Calu3 (cell line): ENCODE data around the gene KDM4B. TPM values are rescaled to one million over a fixed set of nuclear protein-coding genes. Genes with fewer than 3 reads are reported as not detected.

Experiments
- BruUV-seq: library from RNA; stranded (reverse); fragments of 400-500 nt; replicated peaks from 2 replicates; lab custom pipeline; 2021; lab: Mats Ljungman, UMichigan
- CTCF ChIA-PET: fragments of 300-600 bp; sonication (Branson Sonifier 250); formaldehyde crosslinking; loops from one replicate; lab custom pipeline; 2022; ENCODE audit warnings: antibody characterized with exemption; lab: Charles Lee
- DNase-seq: peaks from one replicate; pipeline ENCODE4 v3.0.0; 2022
- H3K27ac Mint-ChIP-seq: one replicate; pipeline ENCODE4 v1.8.0; 2022; ENCODE audit warnings: mixed read lengths; ENCODE audit not compliant: unreplicated experiment
- H3K27me3 Mint-ChIP-seq: one replicate; pipeline ENCODE4 v1.8.0; 2022; ENCODE audit warnings: mixed read lengths; ENCODE audit not compliant: unreplicated experiment
- H3K36me3 Mint-ChIP-seq: one replicate; pipeline ENCODE4 v1.8.0; 2022; ENCODE audit warnings: mild to moderate bottlenecking, moderate library complexity, mixed read lengths; ENCODE audit not compliant: insufficient read depth, unreplicated experiment
- H3K4me1 Mint-ChIP-seq: one replicate; pipeline ENCODE4 v1.8.0; 2022; ENCODE audit warnings: mild to moderate bottlenecking, low read depth, mixed read lengths; ENCODE audit not compliant: unreplicated experiment
- H3K4me3 Mint-ChIP-seq: one replicate; pipeline ENCODE4 v1.8.0; 2022; ENCODE audit warnings: mild to moderate bottlenecking, low read depth, moderate library complexity, mixed read lengths; ENCODE audit not compliant: unreplicated experiment
- H3K9me3 Mint-ChIP-seq: one replicate; pipeline ENCODE4 v1.8.0; 2022; ENCODE audit warnings: low read depth, mixed read lengths; ENCODE audit not compliant: unreplicated experiment
- intact Hi-C: fragments of 100-400 bp; cut with micrococcal nuclease; formaldehyde crosslinking; loops from one replicate; pipeline ENCODE4 v1.10.0; 2022; ENCODE audit not compliant: unreplicated experiment
- total RNA-seq: library from RNA; stranded (reverse); gene quantifications from 2 replicates; pipeline ENCODE4 v1.2.3, GENCODE V29; 2022
- TF ChIP-seq, protein P1 (sequence below): fragments of 200-600 bp; IDR thresholded peaks from one replicate; pipeline ENCODE4 v1.8.0; 2022; ENCODE audit warnings: antibody characterized with exemption; ENCODE audit not compliant: unreplicated experiment

The KDM4B gene
- total RNA-seq, 1 experiment from 2014 or later: 13.9 TPM

DNA sequence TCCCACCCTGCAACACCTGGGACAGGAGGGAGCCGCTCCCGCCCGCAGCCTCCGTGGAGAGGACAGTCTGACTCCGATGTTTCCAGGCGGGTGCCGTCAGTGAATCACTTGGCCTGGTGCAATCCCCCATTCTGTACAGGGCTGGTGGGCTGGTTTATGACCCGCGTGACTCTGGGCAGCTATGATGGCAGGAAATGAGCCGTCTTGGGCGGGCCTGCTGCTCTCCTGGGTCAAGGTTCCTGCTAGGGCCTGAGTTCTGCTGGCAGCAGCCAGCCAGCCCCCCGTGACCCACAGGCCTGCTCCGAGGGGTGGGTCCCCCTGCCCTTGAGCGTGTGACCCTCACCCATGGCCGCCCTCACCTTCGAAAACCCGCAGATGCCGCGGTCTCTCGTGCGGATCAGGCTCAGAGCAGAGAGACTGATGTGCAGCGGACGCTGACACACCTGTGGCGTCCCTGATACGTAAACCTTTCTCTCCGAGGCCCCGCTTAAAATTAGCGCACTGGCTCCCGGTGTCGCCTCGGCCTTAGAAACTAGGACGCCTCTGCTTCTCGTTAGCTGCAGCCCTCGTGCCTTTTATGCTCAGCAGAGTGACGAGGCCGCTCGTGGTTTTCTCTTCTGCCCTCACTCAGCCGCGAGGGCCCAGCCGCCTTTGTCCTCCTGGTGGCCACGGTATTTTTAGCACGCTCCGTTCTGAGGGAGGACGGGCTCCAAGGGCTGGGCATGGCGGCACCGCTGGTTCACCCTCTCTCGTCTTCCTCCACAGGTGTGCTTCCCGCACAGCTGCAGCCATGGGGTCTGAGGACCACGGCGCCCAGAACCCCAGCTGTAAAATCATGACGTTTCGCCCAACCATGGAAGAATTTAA lies 63.4 kb downstream of the KDM4B start:
- TF ChIP-seq, protein P1, sequence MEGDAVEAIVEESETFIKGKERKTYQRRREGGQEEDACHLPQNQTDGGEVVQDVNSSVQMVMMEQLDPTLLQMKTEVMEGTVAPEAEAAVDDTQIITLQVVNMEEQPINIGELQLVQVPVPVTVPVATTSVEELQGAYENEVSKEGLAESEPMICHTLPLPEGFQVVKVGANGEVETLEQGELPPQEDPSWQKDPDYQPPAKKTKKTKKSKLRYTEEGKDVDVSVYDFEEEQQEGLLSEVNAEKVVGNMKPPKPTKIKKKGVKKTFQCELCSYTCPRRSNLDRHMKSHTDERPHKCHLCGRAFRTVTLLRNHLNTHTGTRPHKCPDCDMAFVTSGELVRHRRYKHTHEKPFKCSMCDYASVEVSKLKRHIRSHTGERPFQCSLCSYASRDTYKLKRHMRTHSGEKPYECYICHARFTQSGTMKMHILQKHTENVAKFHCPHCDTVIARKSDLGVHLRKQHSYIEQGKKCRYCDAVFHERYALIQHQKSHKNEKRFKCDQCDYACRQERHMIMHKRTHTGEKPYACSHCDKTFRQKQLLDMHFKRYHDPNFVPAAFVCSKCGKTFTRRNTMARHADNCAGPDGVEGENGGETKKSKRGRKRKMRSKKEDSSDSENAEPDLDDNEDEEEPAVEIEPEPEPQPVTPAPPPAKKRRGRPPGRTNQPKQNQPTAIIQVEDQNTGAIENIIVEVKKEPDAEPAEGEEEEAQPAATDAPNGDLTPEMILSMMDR: no peak
- H3K27ac Mint-ChIP-seq: no peak overlapping the region
- H3K9me3 Mint-ChIP-seq: no peaks in the 10 kb centered on the region
- intact Hi-C loops: loop anchor here (5.0 kb wide), 1 partner anchor 160 kb away; no protein-coding TSS in a partner anchor
- no peak for DNase-seq
- H3K4me3 Mint-ChIP-seq: no peak overlapping the region
- CTCF ChIA-PET: interaction anchor here (1.0 to 2.5 kb wide), 5 partner anchors 31 to 223 kb away, joined by 3 to 20 read pairs (median 7); no protein-coding TSS in a partner anchor
- no peaks in the 10 kb centered on the region for H3K27me3 Mint-ChIP-seq
- BruUV-seq: no TSS peak
- no peaks in the 10 kb centered on the region for H3K4me1 Mint-ChIP-seq
- H3K36me3 Mint-ChIP-seq: peaks cover 5% of the 10 kb centered on the region

DNA sequence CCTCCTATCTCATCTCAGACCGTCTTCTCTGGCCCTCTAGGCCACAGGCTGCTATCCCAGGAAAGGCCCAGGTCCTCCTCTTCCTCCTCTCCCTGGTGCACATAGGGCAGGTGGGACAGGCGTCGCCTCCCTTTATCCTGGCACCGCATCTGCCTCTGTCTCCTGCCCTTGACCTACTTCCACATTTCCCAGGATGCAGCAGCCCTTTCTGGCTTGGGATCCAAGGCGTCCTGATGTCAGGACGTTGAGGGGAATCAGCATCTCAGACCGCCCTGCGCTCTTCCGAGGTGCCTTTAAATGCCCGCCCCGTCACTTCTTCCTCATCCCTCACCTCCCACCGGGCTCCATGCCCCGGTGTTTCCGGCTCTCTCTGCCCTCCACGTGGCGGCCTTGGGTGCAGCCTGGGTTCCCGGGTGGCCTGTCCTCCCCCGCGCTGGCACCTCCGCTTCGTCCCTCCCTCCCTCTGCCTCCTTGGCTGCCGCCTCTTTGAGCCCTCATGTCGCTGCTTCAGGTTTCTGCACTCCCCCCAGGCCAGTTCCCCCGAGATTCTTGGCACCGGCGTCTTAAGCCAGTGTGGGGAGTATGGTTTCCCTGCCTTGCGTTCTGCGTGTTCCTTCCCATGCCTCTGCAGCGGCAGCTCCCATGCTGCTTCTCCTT lies 66.3 kb downstream of the KDM4B start:
- H3K4me1 Mint-ChIP-seq: no peaks in the 10 kb centered on the region
- no peak for DNase-seq
- no peak overlapping the region for H3K4me3 Mint-ChIP-seq
- intact Hi-C loops: no loop called here
- CTCF ChIA-PET: no interaction called here
- no TSS peak for BruUV-seq
- no peaks in the 10 kb centered on the region for H3K27me3 Mint-ChIP-seq
- TF ChIP-seq, protein P1: no peak
- H3K9me3 Mint-ChIP-seq: no peaks in the 10 kb centered on the region
- peaks cover 5% of the 10 kb centered on the region for H3K36me3 Mint-ChIP-seq
- no peak overlapping the region for H3K27ac Mint-ChIP-seq

DNA sequence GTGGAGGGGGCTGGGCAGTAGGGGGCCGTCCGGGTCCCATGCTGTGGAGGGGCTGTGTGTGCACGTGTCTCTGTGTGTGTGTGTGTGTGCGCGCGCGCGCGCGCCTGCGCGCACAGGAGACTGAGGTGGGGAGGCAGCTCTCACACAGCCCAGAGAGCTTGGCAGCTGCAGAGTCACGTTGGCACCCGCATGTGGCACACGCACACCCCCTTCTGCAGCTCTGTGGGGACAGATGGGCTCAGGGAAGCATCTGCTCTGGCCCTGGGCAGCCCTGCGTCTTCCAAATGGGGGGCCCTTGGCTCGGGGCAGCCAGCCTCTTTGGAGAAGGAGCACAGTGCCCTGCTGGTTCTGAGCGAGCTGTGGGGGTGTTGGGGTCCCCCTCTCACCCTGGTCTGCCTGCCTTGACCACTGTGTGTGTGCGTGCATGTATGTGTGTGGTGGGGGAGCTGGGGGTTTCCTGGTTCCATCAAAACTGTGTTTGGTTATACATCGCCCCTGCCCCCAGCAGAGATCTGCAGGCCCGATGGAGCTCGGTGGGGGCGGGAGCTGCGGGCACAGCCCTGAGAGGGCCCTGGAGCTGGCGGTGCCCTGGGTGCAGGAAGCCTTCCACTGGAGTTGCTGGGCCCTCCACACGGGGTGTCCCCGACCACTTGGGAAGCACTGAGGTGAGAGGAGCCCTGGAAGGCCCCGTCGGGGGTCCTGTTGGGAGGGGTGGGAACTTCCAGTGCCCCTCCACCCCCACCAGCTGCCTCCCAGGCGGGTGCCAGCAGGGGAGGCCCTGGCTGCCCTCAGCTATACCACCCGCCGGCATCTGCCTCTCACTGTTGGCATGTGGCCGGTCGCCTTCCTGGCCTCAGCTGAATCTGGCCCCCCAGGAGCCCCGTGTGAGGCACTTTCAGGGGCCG lies 67.1 kb downstream of the KDM4B start:
- CTCF ChIA-PET: no interaction called here
- Mint-ChIP-seq H3K27ac (no peak overlapping the region), H3K4me1 (no peaks in the 10 kb centered on the region), H3K36me3 (peaks cover 5% of the 10 kb centered on the region), H3K27me3 (no peaks in the 10 kb centered on the region), H3K9me3 (no peaks in the 10 kb centered on the region), H3K4me3 (no peak overlapping the region)
- no peak for DNase-seq
- TF ChIP-seq, protein P1: no peak
- BruUV-seq: no TSS peak
- intact Hi-C loops: no loop called here
